D721Med (cell line): ENCODE measurements around the gene PLXNA4.

ENCODE experiments used
- DNase-seq: peaks from one replicate; pipeline ENCODE4 v3.0.0; 2011; ENCODE audit warnings: low spot score; ENCODE audit not compliant: insufficient read length
- FAIRE-seq: peaks from 2 replicates; lab custom pipeline; 2011; peaks lifted over from hg19 to GRCh38; lab: Jason Lieb, UNC
- TF ChIP-seq, protein P1 (sequence below): IDR thresholded peaks from 2 replicates; pipeline ENCODE4 v1.5.1; 2012; ENCODE audit warnings: mild to moderate bottlenecking, control low read depth; ENCODE audit not compliant: insufficient read depth; ENCODE audit errors: missing control alignments

Gene PLXNA4

DNA sequence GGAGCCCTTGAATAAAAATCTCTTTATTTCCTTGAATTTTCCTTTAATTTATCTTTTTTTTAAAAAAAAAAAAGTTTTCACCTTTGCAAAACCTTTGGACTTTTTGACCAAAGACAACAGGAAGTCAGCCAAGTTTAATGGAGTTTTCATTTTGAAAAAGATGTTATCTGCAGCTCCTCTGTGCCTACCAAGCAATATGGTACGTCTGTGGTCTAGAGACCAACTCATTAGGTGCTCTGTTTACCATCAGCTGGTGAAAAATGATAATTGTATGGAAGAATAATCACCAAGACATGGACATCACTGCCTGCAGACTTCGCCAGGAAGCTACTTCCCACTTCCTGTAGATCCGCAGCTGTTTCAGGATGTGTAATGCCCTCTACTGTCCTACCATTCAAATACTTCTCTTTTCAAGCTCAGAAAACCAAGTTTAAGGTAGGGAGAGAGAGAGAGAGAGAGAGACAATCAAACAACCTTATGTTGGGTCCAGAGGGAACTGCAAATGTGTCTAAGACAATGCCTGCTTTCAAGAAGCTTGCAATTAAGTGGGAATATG lies 18.7 kb downstream of the PLXNA4 start:
- FAIRE-seq = no peak
- DNase-seq = no peak

DNA sequence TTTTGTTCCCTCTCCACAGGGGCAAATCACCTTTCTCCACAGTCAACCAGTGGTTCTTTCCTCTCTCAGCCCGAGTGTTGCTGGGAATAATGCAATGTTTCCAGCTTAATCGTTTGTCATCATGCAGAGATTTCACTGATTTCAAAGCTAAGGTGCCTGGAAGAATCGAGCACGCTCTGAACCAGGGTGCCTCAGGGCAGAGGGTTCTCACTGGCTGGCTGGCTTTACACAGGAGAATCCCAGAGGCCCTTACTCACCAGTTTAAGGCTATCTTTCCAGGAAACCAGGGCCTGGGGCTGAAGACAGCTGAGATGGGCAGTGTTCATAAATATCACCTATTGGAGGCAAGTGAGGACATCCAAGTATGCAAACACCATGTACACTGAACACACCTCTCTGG lies 21.8 kb downstream of the PLXNA4 start:
- TF ChIP-seq, protein P1, sequence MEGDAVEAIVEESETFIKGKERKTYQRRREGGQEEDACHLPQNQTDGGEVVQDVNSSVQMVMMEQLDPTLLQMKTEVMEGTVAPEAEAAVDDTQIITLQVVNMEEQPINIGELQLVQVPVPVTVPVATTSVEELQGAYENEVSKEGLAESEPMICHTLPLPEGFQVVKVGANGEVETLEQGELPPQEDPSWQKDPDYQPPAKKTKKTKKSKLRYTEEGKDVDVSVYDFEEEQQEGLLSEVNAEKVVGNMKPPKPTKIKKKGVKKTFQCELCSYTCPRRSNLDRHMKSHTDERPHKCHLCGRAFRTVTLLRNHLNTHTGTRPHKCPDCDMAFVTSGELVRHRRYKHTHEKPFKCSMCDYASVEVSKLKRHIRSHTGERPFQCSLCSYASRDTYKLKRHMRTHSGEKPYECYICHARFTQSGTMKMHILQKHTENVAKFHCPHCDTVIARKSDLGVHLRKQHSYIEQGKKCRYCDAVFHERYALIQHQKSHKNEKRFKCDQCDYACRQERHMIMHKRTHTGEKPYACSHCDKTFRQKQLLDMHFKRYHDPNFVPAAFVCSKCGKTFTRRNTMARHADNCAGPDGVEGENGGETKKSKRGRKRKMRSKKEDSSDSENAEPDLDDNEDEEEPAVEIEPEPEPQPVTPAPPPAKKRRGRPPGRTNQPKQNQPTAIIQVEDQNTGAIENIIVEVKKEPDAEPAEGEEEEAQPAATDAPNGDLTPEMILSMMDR = no peak

More for the DNA sequence above, 18.7 kb downstream of the PLXNA4 start:
- TF ChIP-seq, protein P1 = peak; percentile 35

DNA sequence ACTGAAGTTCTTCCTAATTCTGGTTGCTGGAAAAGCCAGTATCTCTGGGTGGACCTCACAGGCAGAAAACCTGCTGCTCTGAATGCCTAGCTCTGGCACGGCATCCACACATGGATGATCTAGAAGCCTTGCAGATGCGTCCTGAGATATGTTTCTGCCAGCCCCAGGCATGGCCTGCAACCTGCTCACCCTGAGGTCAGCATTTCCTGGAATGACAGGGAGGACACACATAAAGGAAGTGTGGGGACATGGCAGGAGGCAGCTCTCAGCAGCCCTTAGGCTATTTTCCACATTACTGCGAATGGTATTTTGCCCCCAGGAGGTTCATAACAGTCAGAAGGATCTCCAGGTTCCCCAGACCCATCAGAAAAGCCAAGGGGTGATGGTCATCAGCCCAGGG lies 23.2 kb downstream of the PLXNA4 start:
- no peak for DNase-seq
- TF ChIP-seq, protein P1 = no peak
- FAIRE-seq = no peak

More for the DNA sequence above, 21.8 kb downstream of the PLXNA4 start:
- FAIRE-seq = no peak
- DNase-seq = no peak

DNA sequence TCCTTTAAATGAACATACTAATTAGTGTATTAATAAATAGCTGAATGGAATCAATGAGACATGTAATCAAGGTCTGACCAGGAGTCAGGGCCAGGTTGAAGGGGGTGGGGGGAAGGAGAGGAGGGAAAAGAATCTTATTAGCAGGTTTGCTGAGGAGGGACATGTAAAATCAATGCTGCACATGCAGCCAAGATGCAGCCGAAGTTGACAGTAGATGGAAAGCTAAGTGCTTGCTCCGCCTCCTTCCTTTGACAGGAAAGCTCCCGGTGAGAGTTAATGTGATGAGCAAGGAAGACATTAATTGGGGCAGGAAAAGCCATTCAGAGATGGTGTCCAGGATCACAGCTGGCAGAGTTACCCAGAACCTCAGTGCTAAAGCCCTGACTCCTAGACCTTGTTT lies 24.4 kb downstream of the PLXNA4 start:
- FAIRE-seq = no peak
- no peak for DNase-seq
- TF ChIP-seq, protein P1 = no peak

DNA sequence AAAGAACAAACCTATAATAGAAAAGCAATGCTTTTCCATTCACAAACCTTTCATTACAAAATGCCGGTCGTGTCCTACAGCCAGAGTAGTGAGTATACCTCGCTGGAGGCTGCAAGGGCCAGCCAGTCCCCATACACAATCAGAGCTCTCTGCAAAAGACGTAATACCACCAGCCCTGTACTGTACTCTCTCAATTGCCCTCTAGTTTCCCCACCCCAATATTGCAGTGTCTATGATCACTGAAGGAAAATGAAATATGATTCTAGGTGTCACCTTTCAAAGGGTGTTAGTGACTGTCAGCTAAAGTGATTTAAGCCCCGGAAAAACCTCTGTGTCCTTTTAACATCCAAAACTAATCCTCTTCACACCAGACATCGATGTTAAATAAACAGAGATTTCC lies 24.8 kb downstream of the PLXNA4 start:
- FAIRE-seq (no peak), DNase-seq (no peak)
- TF ChIP-seq, protein P1 = no peak

DNA sequence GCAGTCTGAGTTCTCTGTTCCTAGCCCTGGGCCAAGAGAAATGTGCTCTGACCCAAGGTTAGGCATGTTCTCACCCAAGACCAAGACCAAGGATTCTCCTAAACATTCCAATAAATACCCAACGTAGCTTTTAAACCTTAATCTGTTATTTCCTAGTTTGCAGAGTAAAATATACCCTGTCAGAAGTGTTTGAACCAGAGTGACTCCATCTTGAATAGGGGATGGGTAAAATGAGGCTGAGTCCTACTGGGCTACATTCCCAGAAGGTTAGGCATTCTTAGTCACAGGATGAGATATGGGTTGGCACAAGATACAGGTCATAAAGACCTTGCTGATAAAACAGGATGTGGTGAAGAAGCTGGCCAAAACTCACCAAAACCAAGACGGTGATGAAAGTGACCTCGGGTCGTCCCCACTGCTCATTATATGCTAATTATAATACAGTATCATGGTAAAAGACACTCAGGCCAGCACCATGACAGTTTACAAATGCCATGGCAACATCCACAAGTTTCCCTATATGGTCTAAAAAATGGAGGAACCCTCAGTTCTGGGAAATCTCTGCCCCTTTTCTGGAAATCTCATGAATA lies 27.7 kb downstream of the PLXNA4 start:
- DNase-seq = no peak
- TF ChIP-seq, protein P1 = no peak
- no peak for FAIRE-seq

DNA sequence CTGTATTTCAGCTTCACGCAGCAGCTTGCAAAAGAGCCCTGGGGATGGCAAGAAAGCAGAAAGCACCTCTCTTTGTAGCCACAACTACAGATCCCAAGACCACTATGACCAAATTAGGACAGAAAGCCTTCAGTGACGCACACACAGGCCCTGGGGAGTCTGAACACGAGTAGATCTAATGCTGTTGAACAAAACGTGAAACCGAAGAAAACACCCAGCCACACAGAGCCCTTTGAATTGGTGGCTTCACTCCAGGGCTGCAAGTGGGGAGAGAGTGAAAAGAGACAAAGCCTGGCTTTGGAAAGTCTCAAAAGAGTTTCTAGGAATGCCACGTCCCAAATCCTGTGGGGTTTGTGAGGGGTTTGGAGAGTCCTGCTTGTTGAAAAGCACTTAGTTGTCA lies 28.4 kb downstream of the PLXNA4 start:
- DNase-seq (no peak), FAIRE-seq (no peak)
- TF ChIP-seq, protein P1 = no peak
